Progenitor cell of endocrine pancreas (in vitro differentiated cells): Measurements from ENCODE around the gene STX18. TPM values are rescaled to one million over a fixed set of nuclear protein-coding genes. Genes with fewer than 3 reads are reported as not detected.
A peak's percentile ranks its signal among the peaks of the same experiment; 100 is the strongest.
"Not testable (repeated sequence)": the region's sequence is repeated elsewhere in the genome, so short reads cannot be mapped to it uniquely, and the experiment has no call there.

Source experiments
- DNase-seq: peaks from one replicate; pipeline ENCODE4 v3.0.0; 2021; ENCODE audit warnings: low spot score; ENCODE audit not compliant: unreplicated experiment
- H3K27ac Mint-ChIP-seq: 2 replicates; pipeline ENCODE4 v1.8.0; 2021; ENCODE audit warnings: mild to moderate bottlenecking, moderate library complexity, mixed read lengths
- H3K27me3 Mint-ChIP-seq: 2 replicates; pipeline ENCODE4 v1.8.0; 2021; ENCODE audit warnings: mixed read lengths
- H3K36me3 Mint-ChIP-seq: 2 replicates; pipeline ENCODE4 v1.8.0; 2022; ENCODE audit warnings: mixed read lengths; ENCODE audit not compliant: insufficient read depth
- H3K4me1 Mint-ChIP-seq: 2 replicates; pipeline ENCODE4 v1.8.0; 2021; ENCODE audit warnings: low read depth, mixed read lengths
- H3K4me3 Mint-ChIP-seq: 2 replicates; pipeline ENCODE4 v1.8.0; 2021; ENCODE audit warnings: low read depth, mild to moderate bottlenecking, moderate library complexity, mixed read lengths
- H3K9me3 Mint-ChIP-seq: 2 replicates; pipeline ENCODE4 v1.8.0; 2021; ENCODE audit warnings: low read depth, mixed read lengths
- CTCF ChIP-seq: fragments of 200-600 bp; sonication (generic); IDR thresholded peaks from one replicate; pipeline ENCODE4 v1.5.0; 2021; ENCODE audit warnings: antibody characterized with exemption, mild to moderate bottlenecking; ENCODE audit not compliant: unreplicated experiment
- total RNA-seq: library from RNA; stranded (reverse); gene quantifications from 2 replicates; pipeline ENCODE4 v1.2.1, GENCODE V29; 2021

The STX18 gene
- total RNA-seq, 1 donor from 2014 or later, result 41.2 TPM

GRCh38 chr4:4574792-4575191 lies 32.9 kb upstream of the STX18 start:
- Mint-ChIP-seq H3K4me3 (peak overlapping the region; percentile 78), H3K27ac (peak overlapping the region; percentile 96), H3K4me1 (peaks cover 5% of the 10 kb centered on the region), H3K36me3 (peaks cover 12% of the 10 kb centered on the region), H3K9me3 (peaks cover 5% of the 10 kb centered on the region), H3K27me3 (peaks cover 4% of the 10 kb centered on the region)
- no peak for TF ChIP-seq CTCF
- no peak for DNase-seq

- no peak for DNase-seq
- H3K4me1 Mint-ChIP-seq, result peaks cover 5% of the 10 kb centered on the region
- peaks cover 4% of the 10 kb centered on the region for H3K27me3 Mint-ChIP-seq
- no peak for TF ChIP-seq CTCF
- H3K9me3 Mint-ChIP-seq, result peaks cover 12% of the 10 kb centered on the region
- H3K4me3 Mint-ChIP-seq, result peak overlapping the region; percentile 78
- H3K27ac Mint-ChIP-seq, result peak overlapping the region; percentile 96
- peaks cover 16% of the 10 kb centered on the region for H3K36me3 Mint-ChIP-seq
Measured at GRCh38 chr4:4574052-4574451, 32.2 kb upstream of the STX18 start.

GRCh38 chr4:4572821-4573220 lies 31.0 kb upstream of the STX18 start:
- no peak overlapping the region for H3K4me3 Mint-ChIP-seq
- H3K27me3 Mint-ChIP-seq, result peaks cover 4% of the 10 kb centered on the region
- H3K9me3 Mint-ChIP-seq, result peaks cover 12% of the 10 kb centered on the region
- no peak for DNase-seq
- peaks cover 16% of the 10 kb centered on the region for H3K36me3 Mint-ChIP-seq
- no peak overlapping the region for H3K27ac Mint-ChIP-seq
- no peak for TF ChIP-seq CTCF
- H3K4me1 Mint-ChIP-seq, result peaks cover 5% of the 10 kb centered on the region

GRCh38 chr4:4569861-4570260 lies 28.0 kb upstream of the STX18 start:
- not testable (repeated sequence) for H3K4me3 Mint-ChIP-seq, H3K27ac Mint-ChIP-seq, H3K4me1 Mint-ChIP-seq, DNase-seq, H3K27me3 Mint-ChIP-seq
- H3K36me3 Mint-ChIP-seq, result peaks cover 18% of the 10 kb centered on the region
- H3K9me3 Mint-ChIP-seq, result peaks cover 12% of the 10 kb centered on the region

GRCh38 chr4:4568806-4569427 lies 27.1 kb upstream of the STX18 start:
- no peak for TF ChIP-seq CTCF
- DNase-seq, result no peak
- Mint-ChIP-seq H3K9me3 (peaks cover 12% of the 10 kb centered on the region), H3K27me3 (no peaks in the 10 kb centered on the region), H3K4me3 (no peak overlapping the region), H3K4me1 (no peaks in the 10 kb centered on the region), H3K27ac (no peak overlapping the region), H3K36me3 (peaks cover 18% of the 10 kb centered on the region)

GRCh38 chr4:4566359-4566758 lies 24.5 kb upstream of the STX18 start:
- TF ChIP-seq CTCF, result peak; percentile 17
- Mint-ChIP-seq H3K9me3 (peaks cover 12% of the 10 kb centered on the region), H3K36me3 (peaks cover 16% of the 10 kb centered on the region)
- not testable (repeated sequence) for H3K4me1 Mint-ChIP-seq, H3K4me3 Mint-ChIP-seq, H3K27ac Mint-ChIP-seq, DNase-seq, H3K27me3 Mint-ChIP-seq
